Measurements from ENCODE around the gene FBXO4. TPM values are rescaled to one million over a fixed set of nuclear protein-coding genes. Genes with fewer than 3 reads are reported as not detected.
A peak's percentile ranks its signal among the peaks of the same experiment; 100 is the strongest.

Gene FBXO4
- total RNA-seq, 4 donors from 2014 or later: 7.6 to 16.5 (median 7.9) TPM

- Histone ChIP-seq H3K9me3 (no peaks in the 10 kb centered on the region), H3K4me1 (peaks cover 0 to 11% (median under 1%) of the 10 kb centered on the region in 4 donors), H3K27ac (peak overlapping the region in 1 of 4 donors; percentile 21), H3K4me3 (no peak overlapping the region), H3K36me3 (peaks cover 0 to 62% (median 0%) of the 10 kb centered on the region in 3 donors), H3K27me3 (no peaks in the 10 kb centered on the region)
- TF ChIP-seq, protein P1, sequence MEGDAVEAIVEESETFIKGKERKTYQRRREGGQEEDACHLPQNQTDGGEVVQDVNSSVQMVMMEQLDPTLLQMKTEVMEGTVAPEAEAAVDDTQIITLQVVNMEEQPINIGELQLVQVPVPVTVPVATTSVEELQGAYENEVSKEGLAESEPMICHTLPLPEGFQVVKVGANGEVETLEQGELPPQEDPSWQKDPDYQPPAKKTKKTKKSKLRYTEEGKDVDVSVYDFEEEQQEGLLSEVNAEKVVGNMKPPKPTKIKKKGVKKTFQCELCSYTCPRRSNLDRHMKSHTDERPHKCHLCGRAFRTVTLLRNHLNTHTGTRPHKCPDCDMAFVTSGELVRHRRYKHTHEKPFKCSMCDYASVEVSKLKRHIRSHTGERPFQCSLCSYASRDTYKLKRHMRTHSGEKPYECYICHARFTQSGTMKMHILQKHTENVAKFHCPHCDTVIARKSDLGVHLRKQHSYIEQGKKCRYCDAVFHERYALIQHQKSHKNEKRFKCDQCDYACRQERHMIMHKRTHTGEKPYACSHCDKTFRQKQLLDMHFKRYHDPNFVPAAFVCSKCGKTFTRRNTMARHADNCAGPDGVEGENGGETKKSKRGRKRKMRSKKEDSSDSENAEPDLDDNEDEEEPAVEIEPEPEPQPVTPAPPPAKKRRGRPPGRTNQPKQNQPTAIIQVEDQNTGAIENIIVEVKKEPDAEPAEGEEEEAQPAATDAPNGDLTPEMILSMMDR (IDR thresholded peaks at IDR 0.05): no peak
- TF ChIP-seq POLR2A (IDR thresholded peaks at IDR 0.05): no peak
- no peak for DNase-seq
Measured at GRCh38 chr5:41908374-41909079, 16.6 kb upstream of the FBXO4 start.

DNA sequence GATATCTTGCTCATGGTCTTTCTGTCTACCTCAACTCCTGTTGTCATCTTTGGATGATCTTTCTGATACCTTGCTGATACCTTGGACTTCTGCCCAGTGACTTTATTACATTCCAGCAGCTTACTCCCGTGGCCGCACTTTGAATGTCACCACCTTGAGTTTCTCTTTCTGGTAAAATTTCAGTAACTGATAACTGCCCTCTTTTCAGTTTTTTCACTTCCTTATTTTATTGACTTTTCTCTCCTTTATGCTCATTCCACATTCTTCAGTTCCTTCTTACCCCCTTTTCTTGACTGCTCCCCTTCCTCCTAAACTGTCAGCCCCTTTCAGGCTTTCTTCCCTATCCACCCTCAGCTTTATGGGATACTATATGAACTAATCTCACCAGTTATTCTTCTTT, 7.0 kb upstream of the FBXO4 start:
- Histone ChIP-seq H3K4me3 (no peak overlapping the region), H3K4me1 (no peaks in the 10 kb centered on the region), H3K36me3 (peaks cover 0 to 76% (median 0%) of the 10 kb centered on the region in 3 donors), H3K9me3 (no peaks in the 10 kb centered on the region), H3K27me3 (no peaks in the 10 kb centered on the region), H3K27ac (no peak overlapping the region)
- TF ChIP-seq, protein P1 (IDR thresholded peaks at IDR 0.05): no peak
- no peak for TF ChIP-seq POLR2A (IDR thresholded peaks at IDR 0.05)
- no peak for DNase-seq

DNA sequence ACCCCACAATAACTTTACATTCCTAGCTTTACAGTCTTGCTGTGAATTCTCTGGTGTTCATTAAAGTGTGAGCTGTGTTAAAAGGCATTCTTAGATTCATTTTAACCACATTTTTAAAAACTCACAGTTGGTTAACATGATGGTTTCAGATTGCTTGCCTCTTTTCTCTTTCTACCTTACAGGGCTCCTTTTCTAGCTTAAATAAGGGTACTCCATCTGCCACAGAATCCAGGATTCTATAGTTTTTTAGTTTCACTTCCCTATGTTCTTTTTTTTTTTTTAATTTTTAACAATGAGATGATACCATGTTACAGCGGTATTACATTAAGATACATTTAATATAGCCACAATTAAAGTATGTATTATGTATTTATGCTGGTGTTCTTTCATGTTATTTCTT, 3.9 kb upstream of the FBXO4 start:
- Histone ChIP-seq H3K4me1 (peaks cover 0 to 2% (median under 1%) of the 10 kb centered on the region in 4 donors), H3K27me3 (no peaks in the 10 kb centered on the region), H3K27ac (no peak overlapping the region), H3K9me3 (no peaks in the 10 kb centered on the region), H3K36me3 (peaks cover 0 to 50% (median 0%) of the 10 kb centered on the region in 3 donors), H3K4me3 (no peak overlapping the region)
- no peak for TF ChIP-seq POLR2A (IDR thresholded peaks at IDR 0.05)
- TF ChIP-seq, protein P1 (IDR thresholded peaks at IDR 0.05): no peak
- no peak for DNase-seq

DNA sequence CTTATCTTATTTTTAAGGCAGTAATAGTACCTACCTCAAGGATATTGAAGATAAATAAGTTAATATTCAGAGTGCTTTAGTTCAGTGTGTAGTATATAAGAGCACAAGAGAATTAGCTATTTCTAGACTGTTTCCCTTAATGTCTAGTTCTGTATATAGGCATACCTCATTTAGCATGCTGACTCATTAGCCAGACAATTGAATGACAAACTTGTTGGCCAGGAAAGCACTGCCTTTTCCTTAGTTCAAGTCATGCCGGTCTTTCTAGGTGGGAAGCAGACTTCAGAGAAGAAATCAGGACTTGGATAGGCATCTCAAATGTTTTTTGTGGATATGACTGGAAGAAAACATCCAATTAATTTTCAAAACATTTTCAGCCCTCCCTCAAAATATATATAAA, 3.2 kb upstream of the FBXO4 start:
- peaks cover 0 to 5% (median 1%) of the 10 kb centered on the region in 4 donors for H3K4me1 ChIP-seq
- H3K36me3 ChIP-seq: peaks cover 0 to 43% (median 0%) of the 10 kb centered on the region in 3 donors
- no peak overlapping the region for H3K27ac ChIP-seq
- TF ChIP-seq, protein P1 (IDR thresholded peaks at IDR 0.05): no peak
- no peak for TF ChIP-seq POLR2A (IDR thresholded peaks at IDR 0.05)
- no peaks in the 10 kb centered on the region for H3K9me3 ChIP-seq
- H3K4me3 ChIP-seq: no peak overlapping the region
- H3K27me3 ChIP-seq: no peaks in the 10 kb centered on the region
- DNase-seq: no peak

GRCh38 chr5:41924526-41924871, 582 bp upstream of the FBXO4 start:
- H3K4me1 ChIP-seq: peaks cover 0 to 5% (median 1%) of the 10 kb centered on the region in 4 donors
- DNase-seq: no peak
- TF ChIP-seq, protein P1 (IDR thresholded peaks at IDR 0.05): no peak
- TF ChIP-seq POLR2A (IDR thresholded peaks at IDR 0.05): no peak

More at GRCh38 chr5:41924526-41924871, 582 bp upstream of the FBXO4 start:
- peak overlapping the region; percentile 75 to 85 (median 79) for H3K4me3 ChIP-seq
- peaks cover 0 to 18% (median 0%) of the 10 kb centered on the region in 3 donors for H3K36me3 ChIP-seq
- H3K9me3 ChIP-seq: no peaks in the 10 kb centered on the region
- H3K27me3 ChIP-seq: no peaks in the 10 kb centered on the region
- H3K27ac ChIP-seq: peak overlapping the region; percentile 89 to 96 (median 92)
